Uterus (tissue), 2 donors: ENCODE results near the gene LTBP2.

Experiments
- CTCF ChIP-seq, 4 experiments: fragments of 200-600 bp in 2 of 4; fragments of 450-650 bp in 2 of 4; sonication (generic) in 2 of 4; IDR thresholded peaks; one replicate each; pipeline ENCODE4 v1.5.1; 2016 to 2019; ENCODE audit warnings: antibody characterized with exemption in 4 of 4, mild to moderate bottlenecking in 2 of 4, moderate library complexity in 1 of 4
- POLR2A ChIP-seq, 2 donors: fragments of 450-650 bp; IDR thresholded peaks; one replicate each; pipeline ENCODE4 v1.6.1; 2016; ENCODE audit warnings: antibody characterized with exemption in 2 of 2, mild to moderate bottlenecking in 1 of 2, moderate library complexity in 1 of 2

- TF ChIP-seq CTCF (IDR thresholded peaks at IDR 0.05) (no peak), POLR2A (IDR thresholded peaks at IDR 0.05) (no peak)
These were observed 39.1 kb upstream of the LTBP2 start for GRCh38 chr14:74650927-74651686.
